Measurements from ENCODE around the gene PLCH1. TPM values are rescaled to one million over a fixed set of nuclear protein-coding genes. Genes with fewer than 3 reads are reported as not detected.

Gene PLCH1
- total RNA-seq, 4 donors from 2014 or later: 0.68 to 1.2 (median 0.87) TPM

DNA sequence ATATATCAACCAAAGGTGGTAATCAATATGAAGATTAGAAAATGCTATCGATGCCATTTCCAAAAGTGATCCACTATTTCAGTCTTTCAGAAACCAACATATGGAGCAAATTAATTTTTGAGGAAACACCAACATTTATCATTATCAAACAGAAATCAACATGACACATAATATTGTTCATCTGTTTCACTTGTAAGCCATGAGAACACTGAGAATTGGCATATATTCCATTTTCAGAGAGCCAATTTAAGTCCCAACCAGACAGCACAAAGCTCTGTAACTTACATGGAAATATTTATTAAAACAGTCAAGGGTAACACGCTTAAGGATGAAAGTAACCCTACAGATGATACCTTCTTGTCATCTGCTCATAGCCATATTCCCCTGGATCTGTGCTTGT, 413.8 kb downstream of the PLCH1 start:
- Histone ChIP-seq H3K4me3 (no peak overlapping the region), H3K27me3 (no peaks in the 10 kb centered on the region), H3K9me3 (no peaks in the 10 kb centered on the region), H3K27ac (no peak overlapping the region), H3K36me3 (no peaks in the 10 kb centered on the region), H3K4me1 (no peaks in the 10 kb centered on the region)
- no peak for TF ChIP-seq POLR2A (IDR thresholded peaks at IDR 0.05)
- DNase-seq (ENCODE audit: low spot score in 2 of 2): no peak
- 66% methylated on average over 2 of the region's 2 CpGs for WGBS

DNA sequence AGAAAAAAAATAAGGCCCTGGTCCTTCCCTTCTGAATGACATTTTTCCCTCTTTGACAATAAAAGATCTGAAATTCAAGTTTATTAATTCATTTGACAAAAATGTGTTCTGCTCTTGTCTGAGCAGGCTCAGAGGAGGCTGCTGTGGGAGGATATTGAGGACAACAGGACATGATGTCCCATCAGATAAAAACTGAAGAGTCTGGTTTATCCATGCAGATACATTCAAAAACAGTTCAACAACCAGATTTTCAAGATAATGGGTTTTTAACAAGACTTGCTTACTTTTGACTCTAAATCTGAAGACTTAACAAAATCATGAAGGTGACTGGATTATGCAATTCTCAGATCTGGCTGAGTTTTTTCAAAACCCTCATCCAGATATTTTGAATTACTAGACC, 414.5 kb downstream of the PLCH1 start:
- no peaks in the 10 kb centered on the region for H3K36me3 ChIP-seq
- H3K9me3 ChIP-seq: no peaks in the 10 kb centered on the region
- TF ChIP-seq, protein P1, sequence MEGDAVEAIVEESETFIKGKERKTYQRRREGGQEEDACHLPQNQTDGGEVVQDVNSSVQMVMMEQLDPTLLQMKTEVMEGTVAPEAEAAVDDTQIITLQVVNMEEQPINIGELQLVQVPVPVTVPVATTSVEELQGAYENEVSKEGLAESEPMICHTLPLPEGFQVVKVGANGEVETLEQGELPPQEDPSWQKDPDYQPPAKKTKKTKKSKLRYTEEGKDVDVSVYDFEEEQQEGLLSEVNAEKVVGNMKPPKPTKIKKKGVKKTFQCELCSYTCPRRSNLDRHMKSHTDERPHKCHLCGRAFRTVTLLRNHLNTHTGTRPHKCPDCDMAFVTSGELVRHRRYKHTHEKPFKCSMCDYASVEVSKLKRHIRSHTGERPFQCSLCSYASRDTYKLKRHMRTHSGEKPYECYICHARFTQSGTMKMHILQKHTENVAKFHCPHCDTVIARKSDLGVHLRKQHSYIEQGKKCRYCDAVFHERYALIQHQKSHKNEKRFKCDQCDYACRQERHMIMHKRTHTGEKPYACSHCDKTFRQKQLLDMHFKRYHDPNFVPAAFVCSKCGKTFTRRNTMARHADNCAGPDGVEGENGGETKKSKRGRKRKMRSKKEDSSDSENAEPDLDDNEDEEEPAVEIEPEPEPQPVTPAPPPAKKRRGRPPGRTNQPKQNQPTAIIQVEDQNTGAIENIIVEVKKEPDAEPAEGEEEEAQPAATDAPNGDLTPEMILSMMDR (IDR thresholded peaks at IDR 0.05): no peak
- no peak for TF ChIP-seq POLR2A (IDR thresholded peaks at IDR 0.05)
- no peak for TF ChIP-seq EP300 (IDR thresholded peaks at IDR 0.05)
- TF ChIP-seq POLR2AphosphoS5 (IDR thresholded peaks at IDR 0.05): no peak
- no peak overlapping the region for H3K27ac ChIP-seq
- no peaks in the 10 kb centered on the region for H3K27me3 ChIP-seq
- DNase-seq (ENCODE audit: low spot score in 2 of 2): no peak
- no peak overlapping the region for H3K4me3 ChIP-seq
- no peaks in the 10 kb centered on the region for H3K4me1 ChIP-seq

DNA sequence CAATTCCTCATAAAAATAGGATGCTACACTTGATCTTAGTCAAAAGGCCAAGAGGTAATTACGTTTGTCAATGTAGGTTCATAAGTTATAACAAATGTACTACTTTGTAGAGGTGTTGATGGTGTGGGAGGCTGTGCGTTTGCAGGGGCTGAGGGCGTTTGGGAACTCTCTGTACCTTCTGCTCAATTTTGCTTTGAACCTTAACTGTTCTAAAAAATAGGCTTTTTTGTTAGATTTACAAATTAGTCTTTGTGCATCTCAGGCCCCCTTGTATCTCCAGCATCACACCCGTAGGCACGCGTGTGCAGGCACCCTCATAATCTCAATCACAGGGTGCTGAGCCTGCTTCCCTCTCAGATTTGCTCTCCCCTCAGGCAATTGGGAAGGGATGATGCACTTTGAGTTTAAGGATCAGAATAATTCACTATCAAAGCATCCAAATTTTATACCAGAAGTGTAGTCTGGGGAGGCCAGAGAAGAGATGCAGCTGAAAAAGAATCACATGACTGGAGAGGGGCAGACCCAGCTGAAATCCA, 415.3 kb downstream of the PLCH1 start:
- H3K27ac ChIP-seq: no peak overlapping the region
- no peaks in the 10 kb centered on the region for H3K4me1 ChIP-seq
- H3K4me3 ChIP-seq: no peak overlapping the region
- H3K27me3 ChIP-seq: no peaks in the 10 kb centered on the region
- TF ChIP-seq, protein P1 (IDR thresholded peaks at IDR 0.05): no peak
- TF ChIP-seq POLR2AphosphoS5 (IDR thresholded peaks at IDR 0.05): no peak
- no peak for TF ChIP-seq POLR2A (IDR thresholded peaks at IDR 0.05)
- TF ChIP-seq EP300 (IDR thresholded peaks at IDR 0.05): no peak
- WGBS: 94% methylated on average over 6 of the region's 6 CpGs
- H3K9me3 ChIP-seq: no peaks in the 10 kb centered on the region
- DNase-seq (ENCODE audit: low spot score in 2 of 2): no peak
- H3K36me3 ChIP-seq: no peaks in the 10 kb centered on the region

DNA sequence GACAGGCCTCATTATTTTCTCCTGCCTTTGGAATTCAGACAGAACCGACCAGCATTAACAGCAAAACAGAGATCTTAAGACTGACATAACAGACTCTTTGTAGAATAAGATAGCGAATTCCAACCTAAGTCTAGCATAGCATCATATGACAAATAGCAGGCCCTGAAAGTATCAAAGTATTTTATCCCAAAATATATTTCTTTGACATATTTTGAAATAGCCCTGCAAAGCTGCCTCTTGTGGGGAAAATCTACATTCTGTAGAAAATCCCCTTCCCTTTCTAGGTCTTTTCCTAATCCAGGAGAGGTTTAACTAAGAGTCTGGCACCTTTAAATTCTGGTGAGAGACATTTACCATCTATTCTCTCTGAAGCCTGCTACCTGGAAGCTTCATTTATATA, 417.0 kb downstream of the PLCH1 start:
- Histone ChIP-seq H3K9me3 (no peaks in the 10 kb centered on the region), H3K27me3 (no peaks in the 10 kb centered on the region), H3K27ac (no peak overlapping the region), H3K36me3 (no peaks in the 10 kb centered on the region), H3K4me3 (no peak overlapping the region), H3K4me1 (no peaks in the 10 kb centered on the region)
- 93% methylated on average over 2 of the region's 2 CpGs for WGBS
- DNase-seq (ENCODE audit: low spot score in 2 of 2): no peak
- no peak for TF ChIP-seq POLR2A (IDR thresholded peaks at IDR 0.05)
- TF ChIP-seq, protein P1 (IDR thresholded peaks at IDR 0.05): no peak
- no peak for TF ChIP-seq EP300 (IDR thresholded peaks at IDR 0.05)
- TF ChIP-seq POLR2AphosphoS5 (IDR thresholded peaks at IDR 0.05): no peak

DNA sequence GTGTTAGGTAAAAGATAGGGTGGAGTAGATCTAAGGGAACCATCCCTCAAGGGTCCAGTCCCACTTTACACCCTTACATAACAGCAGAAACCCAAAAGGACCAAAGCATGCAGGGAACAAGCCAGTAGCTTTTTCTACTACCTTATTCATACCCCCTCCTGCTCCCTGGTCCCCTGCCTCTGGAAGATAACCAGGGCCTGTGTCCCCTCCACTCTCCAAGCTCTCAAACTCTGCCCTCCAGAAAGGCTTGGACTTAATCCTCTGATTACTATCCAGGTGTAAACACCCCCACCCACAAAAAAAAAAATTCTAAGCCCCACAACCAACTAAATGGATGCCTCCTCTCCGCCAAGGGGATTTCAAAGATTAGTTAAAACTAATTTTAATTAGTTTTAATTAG, 417.4 kb downstream of the PLCH1 start:
- WGBS: 100% methylated on average over 1 of the region's 1 CpG
- Histone ChIP-seq H3K9me3 (no peaks in the 10 kb centered on the region), H3K4me3 (no peak overlapping the region), H3K4me1 (no peaks in the 10 kb centered on the region), H3K27me3 (no peaks in the 10 kb centered on the region), H3K27ac (no peak overlapping the region), H3K36me3 (no peaks in the 10 kb centered on the region)
- DNase-seq (ENCODE audit: low spot score in 2 of 2): no peak
- TF ChIP-seq POLR2AphosphoS5 (IDR thresholded peaks at IDR 0.05): no peak
- TF ChIP-seq EP300 (IDR thresholded peaks at IDR 0.05): no peak
- TF ChIP-seq, protein P1 (IDR thresholded peaks at IDR 0.05): no peak
- no peak for TF ChIP-seq POLR2A (IDR thresholded peaks at IDR 0.05)

DNA sequence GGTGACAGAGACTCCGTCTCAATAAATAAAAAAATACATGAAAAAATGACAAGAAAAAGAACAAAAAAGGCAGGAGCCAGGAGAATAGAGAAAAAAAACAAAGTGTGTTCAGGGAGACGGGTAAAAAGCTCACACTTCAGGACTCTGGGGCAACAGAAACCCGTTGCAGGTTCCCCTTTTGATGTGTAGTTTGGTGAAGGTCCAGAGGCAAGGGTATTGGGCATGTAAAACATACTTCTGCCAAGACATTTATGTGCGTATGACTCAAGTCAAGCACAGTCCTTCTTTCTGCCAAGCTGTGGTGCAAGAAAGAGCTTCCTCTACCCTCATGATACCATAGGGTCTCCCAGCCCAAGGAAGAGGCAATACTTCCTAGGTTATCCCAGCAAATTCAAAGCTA, 418.0 kb downstream of the PLCH1 start:
- Histone ChIP-seq H3K4me3 (no peak overlapping the region), H3K4me1 (no peaks in the 10 kb centered on the region), H3K36me3 (no peaks in the 10 kb centered on the region), H3K27me3 (no peaks in the 10 kb centered on the region), H3K9me3 (no peaks in the 10 kb centered on the region), H3K27ac (no peak overlapping the region)
- 86% methylated on average over 4 of the region's 4 CpGs for WGBS
- no peak for TF ChIP-seq EP300 (IDR thresholded peaks at IDR 0.05)
- TF ChIP-seq, protein P1 (IDR thresholded peaks at IDR 0.05): no peak
- TF ChIP-seq POLR2AphosphoS5 (IDR thresholded peaks at IDR 0.05): no peak
- no peak for TF ChIP-seq POLR2A (IDR thresholded peaks at IDR 0.05)
- DNase-seq (ENCODE audit: low spot score in 2 of 2): no peak
